GM12801 (cell line): ENCODE data around the gene EYA2.

Experiments used
- TF ChIP-seq, protein P1 (sequence below): IDR thresholded peaks from one replicate; pipeline ENCODE4 v1.5.1; 2011; ENCODE audit warnings: control low read depth; ENCODE audit not compliant: insufficient read length; ENCODE audit errors: extremely low read depth

The EYA2 gene

GRCh38 chr20:46953596-46953995 is 59.0 kb downstream of the EYA2 start:
- TF ChIP-seq, protein P1, sequence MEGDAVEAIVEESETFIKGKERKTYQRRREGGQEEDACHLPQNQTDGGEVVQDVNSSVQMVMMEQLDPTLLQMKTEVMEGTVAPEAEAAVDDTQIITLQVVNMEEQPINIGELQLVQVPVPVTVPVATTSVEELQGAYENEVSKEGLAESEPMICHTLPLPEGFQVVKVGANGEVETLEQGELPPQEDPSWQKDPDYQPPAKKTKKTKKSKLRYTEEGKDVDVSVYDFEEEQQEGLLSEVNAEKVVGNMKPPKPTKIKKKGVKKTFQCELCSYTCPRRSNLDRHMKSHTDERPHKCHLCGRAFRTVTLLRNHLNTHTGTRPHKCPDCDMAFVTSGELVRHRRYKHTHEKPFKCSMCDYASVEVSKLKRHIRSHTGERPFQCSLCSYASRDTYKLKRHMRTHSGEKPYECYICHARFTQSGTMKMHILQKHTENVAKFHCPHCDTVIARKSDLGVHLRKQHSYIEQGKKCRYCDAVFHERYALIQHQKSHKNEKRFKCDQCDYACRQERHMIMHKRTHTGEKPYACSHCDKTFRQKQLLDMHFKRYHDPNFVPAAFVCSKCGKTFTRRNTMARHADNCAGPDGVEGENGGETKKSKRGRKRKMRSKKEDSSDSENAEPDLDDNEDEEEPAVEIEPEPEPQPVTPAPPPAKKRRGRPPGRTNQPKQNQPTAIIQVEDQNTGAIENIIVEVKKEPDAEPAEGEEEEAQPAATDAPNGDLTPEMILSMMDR = no peak

DNA sequence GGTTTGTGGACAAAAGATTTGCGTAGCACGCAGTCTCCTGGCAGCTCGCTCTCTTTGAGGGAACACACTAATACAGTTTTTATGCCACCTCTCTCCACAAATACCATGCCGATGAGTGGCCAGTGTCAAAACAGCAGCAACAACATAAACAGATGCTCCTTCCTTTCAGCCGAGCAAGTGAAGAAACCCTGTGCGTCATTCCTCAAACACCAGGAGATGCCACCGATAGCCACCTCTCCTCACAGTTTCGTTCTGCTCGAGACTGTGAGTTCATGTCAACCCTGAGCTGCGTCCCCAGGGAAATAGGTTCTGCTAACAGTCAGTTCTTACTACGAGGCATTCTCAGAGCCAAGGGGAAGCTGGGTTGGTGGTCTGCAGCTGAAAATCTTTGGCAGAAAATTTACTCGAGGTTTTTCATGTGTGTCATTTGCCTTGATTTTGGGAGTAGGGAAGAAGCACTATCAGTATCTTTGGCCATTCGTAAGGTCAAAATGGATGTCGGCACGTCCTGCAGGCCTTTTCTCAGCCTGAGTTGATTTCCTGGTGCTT is 59.9 kb downstream of the EYA2 start:
- TF ChIP-seq, protein P1 = no peak

DNA sequence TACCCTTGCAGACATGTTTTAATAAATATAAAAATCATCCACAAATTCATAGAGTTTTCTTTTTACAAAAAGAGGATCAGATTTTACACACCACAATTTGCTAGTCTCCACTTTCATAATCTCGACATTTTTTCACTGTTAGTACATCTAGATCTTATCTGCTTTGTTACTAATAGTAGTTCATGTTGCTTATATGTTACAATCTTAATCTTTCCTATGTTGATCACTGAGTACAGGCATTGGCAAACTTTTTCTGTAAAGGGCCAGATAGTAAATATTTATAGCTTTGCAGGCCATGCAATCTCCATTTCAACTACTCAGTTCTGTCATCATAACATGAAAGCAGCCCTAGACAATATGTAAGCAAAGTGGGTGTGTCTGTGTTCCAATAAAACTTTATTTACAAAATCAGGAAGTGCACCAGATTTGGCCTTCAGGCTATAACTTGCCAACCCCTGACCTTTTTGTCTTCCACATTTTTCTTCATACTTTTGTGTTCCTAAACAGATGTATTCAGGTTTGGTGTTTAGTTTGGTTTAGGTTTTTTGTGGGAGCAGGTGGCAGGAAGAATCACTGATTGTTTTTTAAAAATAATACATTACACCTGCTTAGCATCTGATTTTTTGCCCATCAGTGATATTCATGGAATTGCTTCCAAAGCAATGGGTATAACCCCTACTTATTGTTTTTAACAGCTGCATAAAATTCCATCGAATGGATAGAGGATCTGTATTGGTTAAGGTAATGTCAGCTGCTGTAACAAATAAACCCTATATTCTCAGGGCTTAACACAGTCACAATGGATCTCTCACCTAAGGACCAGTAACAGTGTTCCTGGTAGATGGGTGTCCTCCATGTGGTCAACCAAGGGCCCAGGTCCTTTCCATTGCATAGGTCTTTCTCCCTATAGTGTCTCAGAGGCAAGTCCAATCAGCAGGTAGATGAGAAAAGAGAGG is 61.2 kb downstream of the EYA2 start:
- TF ChIP-seq, protein P1 = no peak

DNA sequence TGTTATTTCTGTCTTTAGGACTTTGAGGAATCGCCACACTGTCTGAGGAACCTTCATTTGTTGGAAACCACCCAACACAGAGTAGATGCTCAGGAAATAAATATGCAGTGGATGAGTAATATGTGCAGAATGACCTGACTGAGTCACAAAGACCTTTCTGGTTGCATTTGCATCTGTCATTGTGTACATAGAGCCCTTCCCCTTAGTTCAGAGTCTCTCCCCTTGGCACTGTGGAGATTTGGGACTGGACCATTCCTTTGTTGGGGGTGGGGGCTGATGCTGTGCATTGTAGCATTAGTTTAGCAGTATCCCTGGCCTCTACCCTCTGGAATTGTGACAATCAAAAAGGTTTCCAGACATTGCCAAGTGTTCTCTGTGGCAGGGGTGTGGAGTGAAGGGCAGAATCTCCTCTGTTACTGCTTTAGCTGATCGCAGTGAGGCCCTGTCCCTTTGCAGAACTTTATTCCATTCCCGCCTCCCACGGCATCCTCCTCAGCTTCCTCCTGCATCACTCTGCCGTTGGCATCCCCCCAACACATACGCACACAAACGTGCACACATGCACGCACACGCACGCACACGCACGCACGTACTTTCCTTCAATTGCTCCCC is 64.5 kb downstream of the EYA2 start:
- TF ChIP-seq, protein P1 = no peak

DNA sequence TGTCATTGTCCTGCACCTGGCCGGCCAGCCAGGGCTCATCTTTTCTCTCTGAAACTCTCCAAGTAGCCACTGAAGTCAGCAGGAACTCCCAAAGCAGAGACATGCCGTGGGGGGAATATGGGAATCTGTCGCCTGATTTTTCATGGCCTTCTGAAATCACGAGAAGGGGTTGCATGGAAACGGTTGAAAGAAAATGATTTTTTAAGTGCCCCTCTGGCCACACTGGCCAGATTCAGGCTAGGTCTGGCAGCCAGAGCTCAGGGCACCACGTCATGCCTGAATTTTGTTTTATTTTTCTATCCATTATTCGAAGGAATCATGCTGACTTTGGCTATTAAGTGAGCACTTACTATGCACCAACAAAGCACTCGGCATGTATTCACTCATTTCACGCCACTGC is 65.2 kb downstream of the EYA2 start:
- TF ChIP-seq, protein P1 = no peak

GRCh38 chr20:46960536-46960935 is 65.9 kb downstream of the EYA2 start:
- TF ChIP-seq, protein P1 = no peak

DNA sequence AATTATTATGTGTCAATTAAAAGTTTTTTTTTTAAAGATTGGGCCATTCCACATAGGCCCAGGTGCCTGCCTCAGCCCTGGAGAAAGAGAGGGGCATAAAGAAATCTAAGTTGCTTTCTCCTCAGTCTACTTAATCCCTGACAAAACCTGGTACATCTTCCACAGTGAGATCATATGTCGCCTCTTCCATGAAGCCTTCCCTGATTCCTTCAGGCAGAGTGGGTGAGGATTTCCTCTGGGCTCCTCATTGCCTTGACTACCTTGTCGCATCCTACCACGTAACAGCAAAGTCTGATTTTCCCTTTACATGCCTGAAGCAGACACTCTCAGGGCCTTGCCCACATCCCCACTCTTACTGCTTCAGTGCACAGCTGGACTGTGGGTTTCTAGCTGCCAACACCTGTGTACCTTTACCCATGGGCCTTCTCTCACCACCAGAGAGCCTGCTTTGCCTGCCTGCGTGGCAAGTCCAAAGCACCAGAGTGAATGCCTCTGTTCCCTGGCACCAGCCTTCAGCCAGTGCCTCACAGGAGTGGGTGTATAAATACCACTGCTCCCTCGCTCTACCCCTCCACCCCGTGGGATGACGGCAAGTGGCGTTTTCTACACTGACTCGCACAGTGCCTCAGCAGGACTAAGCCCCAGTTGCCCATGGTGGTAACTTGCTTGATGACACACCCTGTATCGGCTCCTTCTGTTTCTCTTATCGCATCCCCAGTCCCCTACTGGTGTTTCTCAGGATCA is 68.0 kb downstream of the EYA2 start:
- TF ChIP-seq, protein P1 = no peak
